ENCODE measurements around the gene WFDC2.
A peak's percentile ranks its signal among the peaks of the same experiment; 100 is the strongest.

WFDC2 gene

DNA sequence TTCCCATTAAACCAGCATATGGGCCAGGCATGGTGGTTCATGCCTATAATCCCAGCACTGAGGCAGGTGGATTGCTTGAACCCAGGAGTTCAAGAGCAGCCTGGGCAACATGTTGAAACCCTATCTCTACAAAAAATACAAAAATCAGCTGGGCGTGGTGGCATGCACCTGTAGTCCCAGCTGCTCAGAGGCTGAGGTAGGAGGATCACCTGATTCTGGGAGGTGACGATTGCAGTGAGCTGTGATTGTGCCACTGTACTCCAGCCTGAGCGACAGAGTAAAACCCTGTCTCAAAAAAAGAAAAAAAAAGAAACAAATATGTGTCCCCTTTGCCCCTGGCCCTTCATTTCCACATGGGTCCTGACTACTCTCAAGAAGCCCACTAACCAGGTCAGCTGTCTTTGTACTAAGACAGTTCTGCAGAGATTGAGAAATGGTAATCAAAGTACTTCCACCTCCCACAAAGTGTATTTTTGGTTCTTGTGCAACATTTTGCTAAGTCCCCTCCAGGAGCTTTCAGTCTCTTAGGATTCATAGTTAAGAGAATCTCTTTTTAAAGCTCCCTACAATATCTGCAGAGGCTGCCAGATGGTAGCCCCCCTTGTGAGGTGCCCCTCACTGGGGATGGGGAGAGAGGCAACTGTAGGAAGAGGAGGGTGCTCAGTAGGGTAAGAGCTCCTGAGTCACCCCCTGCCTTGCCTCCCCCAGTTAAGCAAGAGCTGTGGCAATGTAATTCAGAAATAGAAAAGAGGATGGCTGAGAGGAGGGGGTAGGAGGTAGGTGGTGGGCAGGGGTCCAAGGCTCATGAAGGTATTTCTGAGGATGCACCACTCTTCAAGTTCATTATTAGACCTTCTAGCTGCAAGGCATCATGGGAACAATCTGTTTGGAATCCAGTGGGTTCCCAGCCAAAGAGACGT, 16.5 kb upstream of the WFDC2 start:
- TF ChIP-seq, protein P1, sequence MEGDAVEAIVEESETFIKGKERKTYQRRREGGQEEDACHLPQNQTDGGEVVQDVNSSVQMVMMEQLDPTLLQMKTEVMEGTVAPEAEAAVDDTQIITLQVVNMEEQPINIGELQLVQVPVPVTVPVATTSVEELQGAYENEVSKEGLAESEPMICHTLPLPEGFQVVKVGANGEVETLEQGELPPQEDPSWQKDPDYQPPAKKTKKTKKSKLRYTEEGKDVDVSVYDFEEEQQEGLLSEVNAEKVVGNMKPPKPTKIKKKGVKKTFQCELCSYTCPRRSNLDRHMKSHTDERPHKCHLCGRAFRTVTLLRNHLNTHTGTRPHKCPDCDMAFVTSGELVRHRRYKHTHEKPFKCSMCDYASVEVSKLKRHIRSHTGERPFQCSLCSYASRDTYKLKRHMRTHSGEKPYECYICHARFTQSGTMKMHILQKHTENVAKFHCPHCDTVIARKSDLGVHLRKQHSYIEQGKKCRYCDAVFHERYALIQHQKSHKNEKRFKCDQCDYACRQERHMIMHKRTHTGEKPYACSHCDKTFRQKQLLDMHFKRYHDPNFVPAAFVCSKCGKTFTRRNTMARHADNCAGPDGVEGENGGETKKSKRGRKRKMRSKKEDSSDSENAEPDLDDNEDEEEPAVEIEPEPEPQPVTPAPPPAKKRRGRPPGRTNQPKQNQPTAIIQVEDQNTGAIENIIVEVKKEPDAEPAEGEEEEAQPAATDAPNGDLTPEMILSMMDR (IDR thresholded peaks at IDR 0.05; ENCODE audit: insufficient read depth, low read length, poor library complexity, severe bottlenecking), result no peak
- Histone ChIP-seq H3K27me3 (replicated peaks; ENCODE audit: control insufficient read depth, insufficient read depth, low read length) (peaks cover 1% of the 10 kb centered on the region; the same call in 1 of the 2 replicates), H3K36me3 (ENCODE audit: control insufficient read depth, insufficient read depth, low read length) (no peaks in the 10 kb centered on the region), H3K4me3 (replicated peaks; ENCODE audit: low read depth, low read length) (no peak overlapping the region)
- no peak for DNase-seq (ENCODE audit: extremely low read depth, insufficient read length)

DNA sequence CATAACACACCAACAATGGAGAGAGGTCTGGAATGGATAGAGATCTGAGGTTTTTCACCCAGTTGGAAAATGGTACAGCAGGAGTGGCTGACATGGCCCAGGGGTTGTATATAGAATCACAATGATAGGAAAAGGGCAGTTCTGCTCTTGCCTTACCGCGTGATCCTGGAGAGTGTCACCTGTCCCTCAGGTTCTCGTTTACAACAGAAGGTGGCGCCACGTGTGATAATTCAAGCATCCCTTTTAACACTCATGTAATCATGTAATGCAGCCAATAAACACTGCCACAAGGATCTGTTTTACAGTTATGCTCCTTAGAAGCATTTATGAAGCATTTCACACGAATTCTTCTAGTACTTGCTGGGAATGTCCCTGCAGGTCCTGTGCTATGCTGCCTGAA, 12.9 kb upstream of the WFDC2 start:
- DNase-seq (ENCODE audit: extremely low read depth, insufficient read length), result no peak
- TF ChIP-seq, protein P1 (IDR thresholded peaks at IDR 0.05; ENCODE audit: insufficient read depth, low read length, poor library complexity, severe bottlenecking), result peak; percentile 50
- H3K27me3 ChIP-seq (replicated peaks; ENCODE audit: control insufficient read depth, insufficient read depth, low read length), result peaks cover 1% of the 10 kb centered on the region; the same call in 1 of the 2 replicates

DNA sequence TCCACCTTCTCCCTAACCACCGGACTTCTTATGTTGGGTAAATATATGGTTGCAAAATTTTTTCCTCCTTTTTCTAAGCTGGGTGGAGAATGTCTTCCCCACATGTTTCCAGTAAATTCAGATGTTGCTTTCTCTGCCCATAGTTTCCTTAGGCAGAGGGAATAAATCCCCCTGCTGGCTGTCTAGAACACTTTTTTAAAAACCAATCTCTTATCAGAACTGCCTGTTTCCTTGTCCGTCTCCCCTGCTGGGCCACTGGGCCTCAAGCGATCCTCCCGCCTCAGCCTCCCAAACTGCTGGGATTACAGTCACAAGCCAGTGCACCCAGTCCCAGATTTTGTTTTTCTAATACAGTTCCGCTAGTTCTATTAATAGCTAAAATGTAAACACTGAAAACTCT, 9.9 kb upstream of the WFDC2 start:
- no peak for DNase-seq (ENCODE audit: extremely low read depth, insufficient read length)
- TF ChIP-seq, protein P1 (IDR thresholded peaks at IDR 0.05; ENCODE audit: insufficient read depth, low read length, poor library complexity, severe bottlenecking), result peak; percentile 12
- H3K27me3 ChIP-seq (replicated peaks; ENCODE audit: control insufficient read depth, insufficient read depth, low read length), result peaks cover 5% of the 10 kb centered on the region
- H3K4me3 ChIP-seq (replicated peaks; ENCODE audit: low read depth, low read length), result no peak overlapping the region
- H3K36me3 ChIP-seq (ENCODE audit: control insufficient read depth, insufficient read depth, low read length), result no peaks in the 10 kb centered on the region

More for the DNA sequence above, 12.9 kb upstream of the WFDC2 start:
- Histone ChIP-seq H3K4me3 (replicated peaks; ENCODE audit: low read depth, low read length) (no peak overlapping the region), H3K36me3 (ENCODE audit: control insufficient read depth, insufficient read depth, low read length) (no peaks in the 10 kb centered on the region)

DNA sequence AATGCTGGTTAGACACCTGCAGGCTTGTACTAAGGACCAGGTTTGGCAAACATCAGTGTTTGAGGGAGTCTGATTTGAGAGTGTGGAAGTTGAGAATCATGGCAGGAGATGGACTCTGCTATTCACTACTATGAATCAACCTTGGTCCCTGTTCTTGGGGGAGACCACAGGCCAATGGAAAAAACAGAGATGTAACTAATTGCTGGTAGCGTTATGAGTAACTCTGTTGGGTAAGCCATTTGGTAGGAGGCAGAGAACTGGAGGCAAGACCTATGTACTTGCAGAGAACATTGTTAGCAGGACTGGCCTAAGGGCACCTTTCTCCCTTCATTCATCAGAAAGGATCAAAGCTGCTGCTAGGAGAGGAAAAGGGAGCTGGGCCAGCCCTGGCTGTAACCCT, 8.3 kb upstream of the WFDC2 start:
- DNase-seq (ENCODE audit: extremely low read depth, insufficient read length), result no peak
- TF ChIP-seq, protein P1 (IDR thresholded peaks at IDR 0.05; ENCODE audit: insufficient read depth, low read length, poor library complexity, severe bottlenecking), result no peak
- Histone ChIP-seq H3K4me3 (replicated peaks; ENCODE audit: low read depth, low read length) (no peak overlapping the region), H3K36me3 (ENCODE audit: control insufficient read depth, insufficient read depth, low read length) (no peaks in the 10 kb centered on the region), H3K27me3 (replicated peaks; ENCODE audit: control insufficient read depth, insufficient read depth, low read length) (peaks cover 5% of the 10 kb centered on the region)

DNA sequence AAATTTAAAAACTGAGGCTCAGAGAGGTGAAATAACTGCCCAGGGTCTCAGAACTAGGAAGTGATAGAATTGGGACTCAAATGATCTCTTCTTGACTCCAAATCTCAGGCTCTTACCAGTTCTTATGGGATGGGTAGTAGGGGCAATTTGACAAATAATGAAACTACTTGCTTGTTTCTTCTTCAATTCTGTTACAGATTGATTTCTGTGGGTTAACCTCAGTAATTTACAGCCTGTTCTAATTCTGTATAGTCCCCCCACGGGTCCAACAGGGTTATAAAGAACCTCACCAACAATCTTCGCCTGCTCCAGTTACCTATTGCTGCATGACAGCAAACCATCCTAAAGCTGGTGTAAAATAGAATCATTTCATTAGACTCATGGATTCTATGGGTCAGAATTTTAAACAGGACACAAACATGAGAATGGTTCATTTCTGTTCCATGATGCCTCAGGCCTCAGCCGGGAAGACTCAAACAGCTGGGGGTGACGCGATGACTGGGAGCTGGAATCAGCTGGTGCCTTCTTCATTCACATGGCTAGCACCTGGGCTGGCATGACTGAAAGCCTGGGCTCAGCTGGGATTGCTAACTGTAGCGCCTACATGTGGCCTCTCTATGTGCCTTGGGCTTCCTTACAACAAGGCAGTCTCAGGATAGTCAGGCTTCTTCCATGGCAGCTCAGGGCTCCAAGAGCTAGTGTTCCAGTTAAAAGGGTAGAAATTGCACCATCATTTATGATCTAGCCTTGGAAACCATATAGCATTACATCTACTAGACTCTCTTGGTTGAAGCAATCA, 6.6 kb upstream of the WFDC2 start:
- DNase-seq (ENCODE audit: extremely low read depth, insufficient read length), result no peak
- TF ChIP-seq, protein P1 (IDR thresholded peaks at IDR 0.05; ENCODE audit: insufficient read depth, low read length, poor library complexity, severe bottlenecking), result no peak
- no peak overlapping the region for H3K4me3 ChIP-seq (replicated peaks; ENCODE audit: low read depth, low read length)
- H3K36me3 ChIP-seq (ENCODE audit: control insufficient read depth, insufficient read depth, low read length), result no peaks in the 10 kb centered on the region
- H3K27me3 ChIP-seq (replicated peaks; ENCODE audit: control insufficient read depth, insufficient read depth, low read length), result peaks cover 3% of the 10 kb centered on the region; the same call in 1 of the 2 replicates
